Stimulated activated CD8-positive, alpha-beta memory T cell treated with anti-CD3 and anti-CD28 coated beads, Interleukin-7, amount 100 ng/mL, for 4 hours (primary cell): Measurements from ENCODE around the gene PSAPL1.

Experiments used
- DNase-seq, 2 donors: peaks; one replicate each; pipeline ENCODE4 v3.0.0-alpha.2; 2020; ENCODE audit warnings: low read depth in 2 of 2

PSAPL1 gene

GRCh38 chr4:7382634-7383014 lies 52.1 kb downstream of the PSAPL1 start:
- DNase-seq = no peak

- DNase-seq = no peak
These were observed 52.7 kb downstream of the PSAPL1 start for GRCh38 chr4:7381890-7382633.

DNA sequence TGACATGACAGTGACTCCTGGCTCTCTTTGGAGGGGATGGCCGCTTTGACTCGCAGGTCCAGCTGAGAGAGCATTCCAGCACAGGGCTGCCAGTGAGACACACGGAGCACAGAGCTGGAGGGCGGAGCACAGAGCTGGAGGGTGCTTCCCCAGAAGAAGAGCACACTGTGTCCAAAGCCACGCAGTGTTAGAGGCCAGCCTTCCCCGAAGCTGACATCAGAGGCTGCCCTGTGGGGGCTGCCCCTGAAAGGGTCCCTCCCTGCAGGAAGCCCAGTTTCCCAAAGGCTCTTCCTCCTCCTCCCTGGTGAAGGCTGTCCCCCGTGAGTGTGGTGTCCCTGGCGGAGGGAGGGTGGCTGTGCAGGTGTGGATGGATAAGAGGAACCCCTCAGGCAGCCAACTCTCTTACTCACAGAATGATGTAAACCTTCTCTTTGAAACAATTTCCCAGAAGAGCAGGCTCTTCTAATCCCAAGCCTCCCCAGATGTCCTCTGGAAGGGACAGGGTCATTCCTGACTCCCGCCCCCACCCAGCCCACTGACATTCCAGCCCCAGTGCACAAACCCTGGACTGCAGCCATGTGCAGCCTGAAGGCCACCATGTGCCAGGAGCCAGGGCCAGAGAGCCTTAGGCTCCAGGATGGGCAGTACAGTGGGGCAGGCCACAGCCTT lies 53.4 kb downstream of the PSAPL1 start:
- no peak for DNase-seq
